Measurements from ENCODE around the gene ANKRD6. TPM values are rescaled to one million over a fixed set of nuclear protein-coding genes. Genes with fewer than 3 reads are reported as not detected.

The ANKRD6 gene
- total RNA-seq, 1 experiment from 2014 or later: 4.1 TPM

DNA sequence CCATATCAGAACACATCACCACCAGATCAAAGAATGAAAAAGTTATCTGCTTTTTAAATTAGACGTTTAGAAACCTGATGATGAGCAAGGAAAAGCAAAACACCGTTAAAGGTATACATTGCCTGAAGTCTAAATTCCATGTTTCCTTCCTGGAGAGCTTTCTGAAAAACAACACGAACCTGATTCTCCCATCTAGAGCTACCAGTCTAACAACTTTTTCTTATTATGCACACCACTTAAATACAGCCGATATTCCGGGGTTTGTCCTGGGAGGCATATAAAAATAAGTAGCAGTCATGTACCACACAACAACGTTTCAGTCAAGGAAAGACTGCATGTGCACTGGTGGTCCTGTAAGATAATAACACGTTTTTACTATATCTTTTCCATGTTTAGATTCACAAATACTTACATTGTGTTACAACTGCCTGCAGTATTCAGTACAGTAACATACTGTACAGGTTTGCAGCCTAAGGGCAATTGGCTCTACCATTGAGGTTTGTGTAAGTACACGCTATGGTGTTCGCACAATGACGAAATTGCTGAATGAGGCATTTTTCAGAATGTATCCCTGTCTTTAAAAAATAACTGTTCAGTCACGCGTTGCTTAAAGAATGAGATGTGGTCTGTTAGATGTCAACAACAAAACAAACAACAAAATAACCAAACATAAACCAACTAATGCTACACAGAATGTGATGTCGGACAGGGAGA is 224.7 kb downstream of the ANKRD6 start:
- no peak for DNase-seq (ENCODE audit: low read depth)

DNA sequence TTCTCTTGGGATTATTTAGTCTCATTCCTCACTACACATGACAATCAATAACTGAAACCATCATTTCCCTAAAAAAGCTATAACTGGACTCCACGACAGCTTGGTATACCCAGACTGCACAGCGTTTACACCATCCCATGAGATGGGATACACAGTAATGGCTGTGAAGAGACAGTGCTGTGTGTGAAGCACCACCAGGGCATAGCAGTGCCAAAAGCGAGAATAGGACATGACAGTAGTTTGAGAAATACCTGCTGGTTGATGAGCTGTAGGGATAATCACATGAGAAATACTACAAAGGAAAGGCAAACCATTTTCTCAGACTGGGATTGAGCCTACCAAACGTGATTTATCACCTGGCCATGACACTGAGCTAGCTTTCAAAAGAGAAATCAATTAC is 228.0 kb downstream of the ANKRD6 start:
- no peak for DNase-seq (ENCODE audit: low read depth)

DNA sequence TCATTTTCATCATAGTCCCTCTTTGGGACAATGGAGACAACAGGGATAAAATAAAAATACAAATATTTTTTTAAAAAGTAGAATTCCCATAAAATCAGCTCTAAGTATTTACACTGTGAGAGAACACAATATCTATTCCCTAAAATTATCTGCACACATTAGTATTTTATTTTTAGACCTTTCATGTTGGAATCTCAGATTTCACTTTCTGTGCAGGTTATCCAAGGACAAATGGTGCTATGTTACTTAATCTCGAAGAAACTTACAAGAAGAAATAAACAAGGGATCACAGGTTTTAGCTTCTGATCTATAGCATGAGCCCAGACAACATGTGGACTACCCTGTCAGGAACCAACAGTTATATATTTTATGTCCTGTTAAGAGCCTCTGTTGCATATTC is 228.6 kb downstream of the ANKRD6 start:
- no peak for DNase-seq (ENCODE audit: low read depth)

DNA sequence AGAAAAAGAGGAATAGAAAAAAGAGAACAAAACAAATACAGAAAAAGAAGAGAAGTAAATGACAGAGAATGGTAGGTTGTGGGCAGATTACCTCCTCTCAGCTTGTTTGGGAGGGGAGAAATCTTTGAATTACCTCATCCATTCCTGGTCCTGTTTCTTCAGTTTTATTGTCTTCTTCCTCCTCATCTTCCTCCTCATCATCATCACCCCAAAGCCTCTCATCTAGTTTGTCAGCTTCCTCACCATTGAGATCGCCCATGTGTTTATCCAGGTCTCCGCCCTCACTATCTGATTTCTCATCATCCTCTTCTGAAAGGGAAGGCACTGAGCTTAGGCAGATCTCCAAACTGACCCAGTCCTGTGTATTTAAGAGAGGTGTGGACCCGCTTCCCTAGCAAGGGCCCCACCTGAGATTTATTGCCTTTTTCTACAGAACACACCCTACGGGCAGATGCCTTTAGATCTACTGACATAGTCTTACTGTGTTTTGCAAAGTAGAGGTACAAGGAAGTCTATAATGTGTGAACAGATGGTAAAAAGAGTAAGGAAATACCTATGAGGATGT is 229.8 kb downstream of the ANKRD6 start:
- no peak for DNase-seq (ENCODE audit: low read depth)

DNA sequence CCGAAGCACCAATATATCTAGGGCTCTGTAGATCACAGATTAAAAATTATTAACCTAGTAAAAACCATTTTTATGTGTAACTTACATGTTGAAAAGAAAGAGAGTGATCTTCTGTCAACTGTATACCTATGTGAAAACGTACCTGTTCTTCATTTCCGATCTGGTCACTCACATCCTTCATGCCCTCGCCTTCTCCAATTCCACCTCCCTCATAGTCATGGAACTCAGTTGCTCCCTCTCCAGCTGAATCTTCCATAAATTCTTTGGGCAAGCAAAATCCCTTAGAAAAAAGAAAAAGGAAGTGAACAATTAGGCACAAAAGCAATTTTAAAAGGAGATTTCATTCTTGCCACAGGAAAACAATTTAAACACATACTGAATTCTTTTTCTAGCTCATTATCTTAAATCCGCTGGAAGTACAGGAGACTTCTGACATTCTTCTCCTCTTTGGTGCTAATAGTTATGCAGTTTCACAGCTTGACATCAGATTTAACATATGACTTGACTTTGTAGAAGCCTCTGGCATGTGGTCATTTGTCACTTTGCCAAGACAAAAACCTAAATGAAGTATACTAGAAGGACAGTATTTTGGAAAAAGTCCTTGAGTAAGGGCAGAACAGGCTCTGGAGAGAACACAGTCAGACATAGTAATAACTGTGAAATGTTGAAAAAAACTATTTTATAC is 235.1 kb downstream of the ANKRD6 start:
- DNase-seq (ENCODE audit: low read depth): no peak

DNA sequence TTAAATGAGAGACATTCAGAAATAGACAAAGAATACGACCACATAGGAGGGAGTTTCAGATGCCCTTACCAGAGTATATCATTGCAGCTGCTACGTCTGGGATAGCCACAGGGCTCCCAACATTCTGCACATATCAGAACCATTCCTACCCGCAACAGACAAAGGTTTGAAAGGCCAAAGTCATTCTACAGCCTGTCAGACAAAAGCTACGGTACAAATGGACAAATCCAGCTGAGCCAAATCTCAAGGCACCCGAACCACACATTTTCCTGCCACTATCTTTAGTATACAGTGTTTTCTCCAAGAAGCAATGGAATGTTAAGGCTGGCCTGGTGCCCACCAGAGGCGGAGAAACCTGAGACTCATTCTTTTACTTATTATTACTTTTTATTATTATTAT is 236.1 kb downstream of the ANKRD6 start:
- DNase-seq (ENCODE audit: low read depth): no peak

DNA sequence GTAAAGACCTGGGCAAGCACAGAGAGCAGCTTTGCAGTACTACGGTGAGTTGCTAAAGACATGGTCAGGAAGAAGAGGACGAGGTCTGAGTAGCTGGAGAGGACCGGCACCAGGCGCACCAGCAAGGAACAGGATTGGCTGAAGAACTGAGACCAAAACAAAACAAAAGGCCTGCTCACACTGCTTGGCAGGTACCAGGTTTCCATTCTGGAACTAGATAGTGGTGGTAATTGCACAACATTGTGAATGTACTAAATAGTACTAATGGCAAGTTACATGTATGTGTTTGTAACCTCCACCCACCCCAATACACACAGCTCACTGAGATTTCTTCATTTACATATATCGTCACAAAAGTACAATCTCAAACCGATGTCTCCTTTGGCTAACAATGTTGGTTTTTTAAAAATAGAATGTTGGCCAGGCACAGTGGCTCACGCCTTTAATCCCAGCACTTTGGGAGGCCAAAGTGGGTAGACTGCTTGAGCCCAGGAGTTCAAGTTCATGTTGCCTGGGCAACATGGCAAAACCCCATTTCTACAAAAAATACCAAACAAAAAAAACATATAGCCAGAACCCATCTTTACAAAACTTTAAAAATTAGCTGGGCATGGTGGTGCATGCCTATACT is 238.1 kb downstream of the ANKRD6 start:
- no peak for DNase-seq (ENCODE audit: low read depth)

DNA sequence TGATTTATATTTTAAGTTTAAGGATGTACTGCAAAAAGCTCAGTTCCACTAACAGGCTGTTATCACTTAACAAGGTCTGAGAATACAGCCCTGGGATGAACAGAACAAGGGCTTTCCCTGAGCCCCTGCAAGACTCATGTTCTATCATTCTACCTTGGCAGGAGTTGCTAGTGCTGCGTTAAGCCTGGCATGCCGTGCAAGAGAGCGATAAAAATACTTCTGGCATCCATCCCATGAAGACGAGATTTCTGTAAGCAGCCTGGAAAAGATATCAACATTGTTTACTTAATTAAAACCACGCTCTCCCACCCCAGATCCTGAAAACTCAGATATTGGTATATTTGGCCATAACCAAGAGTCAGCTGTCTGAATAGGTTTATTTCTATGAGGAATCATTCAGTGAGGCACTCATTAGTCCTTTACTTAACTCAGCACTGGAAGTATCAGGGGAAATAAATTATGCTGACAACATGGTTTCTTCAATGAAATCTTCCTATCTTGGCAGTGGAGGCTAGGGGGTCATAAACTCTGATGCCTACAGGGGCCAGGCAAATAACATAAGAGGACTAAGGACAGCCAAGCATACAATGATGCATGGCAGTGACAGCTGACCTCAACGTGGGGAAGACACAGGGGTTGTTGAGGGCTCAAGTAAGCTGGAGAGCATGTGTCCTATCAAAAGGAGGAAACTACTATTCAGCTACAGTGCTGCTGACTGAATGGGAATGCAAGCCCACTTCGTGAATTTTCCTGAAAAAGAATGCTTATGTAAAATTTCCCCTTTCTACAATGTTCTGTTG is 243.2 kb downstream of the ANKRD6 start:
- DNase-seq (ENCODE audit: low read depth): no peak

DNA sequence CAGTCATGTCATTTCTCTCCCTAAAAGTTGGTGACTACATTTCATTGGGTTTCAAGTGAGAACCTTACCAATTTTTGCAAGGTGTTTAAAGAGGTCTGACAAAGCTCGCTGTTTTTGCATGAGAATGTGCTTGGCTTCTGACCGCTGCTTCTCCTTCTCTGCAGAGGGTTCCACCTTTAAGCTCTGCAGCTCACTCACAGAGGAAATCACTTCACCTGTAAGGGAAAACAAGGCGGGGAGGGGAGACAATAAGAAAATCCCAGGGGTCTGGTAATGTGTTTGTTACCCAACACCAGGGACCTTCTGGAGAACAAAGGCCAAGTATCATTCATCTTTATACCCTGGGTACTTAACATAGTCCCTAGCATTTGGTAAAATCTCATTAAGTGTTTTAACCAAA is 245.6 kb downstream of the ANKRD6 start:
- no peak for DNase-seq (ENCODE audit: low read depth)

DNA sequence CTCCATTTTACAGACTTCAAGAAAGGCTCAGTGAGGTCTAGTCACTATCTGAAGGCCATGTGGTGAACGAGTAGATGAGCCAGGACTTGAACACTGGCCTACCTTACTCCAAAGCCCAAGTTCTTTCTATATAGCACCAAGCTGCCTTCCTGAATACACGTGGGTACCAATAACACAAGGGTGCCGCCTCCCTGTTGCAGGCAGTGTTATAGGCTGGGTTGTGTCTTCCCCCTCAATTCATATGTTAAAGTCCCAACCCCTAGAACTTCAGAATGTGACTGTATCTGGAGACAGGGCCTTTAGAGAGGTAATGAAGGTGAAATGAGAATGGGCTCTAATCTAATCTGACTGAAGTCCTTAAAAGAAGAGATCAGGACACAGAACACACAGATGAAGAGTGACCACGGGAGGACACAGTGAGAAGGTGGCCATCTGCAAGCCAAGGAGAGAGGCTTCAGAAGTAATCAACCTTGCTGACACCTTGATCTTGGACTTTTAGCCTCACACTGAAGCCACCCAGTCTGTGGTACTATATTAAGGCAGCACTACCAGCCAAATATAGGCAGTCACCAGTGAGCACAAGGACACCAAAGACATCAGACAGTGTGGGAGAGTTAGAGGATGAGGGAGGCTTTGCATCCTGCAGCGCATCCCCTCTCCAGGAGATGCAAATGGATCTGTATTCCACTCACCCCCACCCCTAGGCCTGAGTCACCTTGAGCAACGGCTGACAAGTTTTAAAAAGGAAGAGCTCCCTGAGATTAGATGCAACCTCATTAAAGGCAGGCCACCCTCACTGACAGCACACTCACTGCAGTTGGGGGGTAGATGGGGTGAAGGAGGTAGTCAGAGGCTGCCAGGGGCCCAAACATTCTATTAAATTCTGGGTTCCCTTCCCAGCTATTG is 246.5 kb downstream of the ANKRD6 start:
- no peak for DNase-seq (ENCODE audit: low read depth)

DNA sequence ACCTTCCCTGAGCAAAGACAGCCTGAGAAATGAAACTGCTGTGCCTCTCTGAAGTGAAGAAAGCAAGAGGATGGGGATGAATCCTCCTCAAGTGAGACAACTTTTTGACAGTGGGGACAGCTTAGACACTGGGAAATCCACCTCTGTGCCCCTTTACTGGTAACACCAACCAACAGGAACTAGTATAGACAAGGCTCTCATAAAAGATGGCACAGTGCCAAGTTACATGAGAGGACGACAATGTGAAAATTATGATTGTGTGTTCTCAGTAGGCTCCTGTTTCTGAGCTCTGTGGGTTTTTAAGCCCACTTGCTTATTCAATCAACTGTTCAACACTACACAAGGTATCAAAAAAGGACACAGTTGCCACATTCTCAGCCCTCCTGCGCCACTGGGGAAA is 247.2 kb downstream of the ANKRD6 start:
- DNase-seq (ENCODE audit: low read depth): no peak

DNA sequence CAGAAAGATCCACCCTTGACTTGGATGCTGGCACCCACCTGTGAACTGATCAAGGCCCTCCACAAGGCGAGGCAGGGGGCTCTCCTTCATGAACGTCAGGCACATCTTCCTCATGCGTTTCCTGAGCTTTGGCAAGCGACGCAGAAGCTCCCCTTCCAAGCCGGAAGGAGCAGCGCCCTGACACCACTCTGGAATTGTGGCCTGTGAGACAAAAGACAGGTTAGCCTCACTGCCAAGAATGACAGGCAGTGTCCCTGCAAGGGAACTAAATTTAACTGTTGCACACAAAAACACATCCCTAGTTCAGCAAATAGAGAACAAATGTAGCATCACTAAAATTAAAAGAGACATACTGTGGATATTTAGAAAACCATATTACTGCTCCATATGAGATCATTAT is 247.6 kb downstream of the ANKRD6 start:
- DNase-seq (ENCODE audit: low read depth): no peak

DNA sequence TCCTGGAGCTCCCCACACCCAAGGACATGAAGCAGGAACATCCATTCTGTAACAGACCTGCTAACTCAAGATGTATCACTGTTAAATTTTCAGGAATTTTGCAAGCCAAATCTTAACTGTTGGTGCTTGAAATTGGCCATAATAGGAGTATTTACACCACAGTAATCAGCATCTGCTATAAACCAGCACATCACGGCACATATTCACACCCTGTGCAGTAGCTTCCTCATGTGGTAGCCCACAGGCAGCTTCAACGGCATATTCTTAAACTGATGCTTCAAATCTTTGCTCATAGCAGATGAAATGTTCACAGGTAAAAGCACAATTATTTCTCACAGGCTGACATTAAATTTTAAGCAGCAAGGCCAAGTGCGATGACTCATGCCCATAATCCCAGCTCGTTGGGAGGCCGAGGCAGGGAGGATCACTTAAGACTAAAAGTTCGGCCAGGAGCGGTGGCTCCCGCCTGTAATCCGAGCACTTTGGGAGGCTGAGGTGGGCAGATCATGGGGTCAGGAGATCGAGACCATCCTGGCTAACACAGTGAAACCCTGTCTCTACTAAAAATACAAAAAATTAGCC is 249.1 kb downstream of the ANKRD6 start:
- no peak for DNase-seq (ENCODE audit: low read depth)

DNA sequence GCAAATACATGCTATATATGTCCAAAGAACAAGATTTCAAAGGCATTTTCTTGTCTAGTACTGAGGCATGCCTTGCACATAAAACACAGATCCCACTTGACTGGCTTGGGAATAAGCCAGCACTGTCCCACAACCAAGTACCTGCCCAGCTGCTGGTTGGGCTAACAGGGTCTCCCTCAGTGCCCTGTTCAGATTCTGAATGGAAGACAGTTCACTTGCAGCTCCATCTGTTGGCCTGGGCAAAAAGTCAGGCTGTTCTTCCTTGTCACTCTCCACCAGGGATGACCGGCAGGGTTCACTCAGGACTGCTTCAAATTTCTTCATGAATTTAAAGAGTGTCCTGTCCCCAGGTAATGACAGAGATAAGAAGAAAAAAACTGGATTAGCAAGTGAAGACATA is 250.0 kb downstream of the ANKRD6 start:
- no peak for DNase-seq (ENCODE audit: low read depth)

Other genes starting within 250 kb of the ANKRD6 start
- not detected in 2 replicates for gene GABRR1, start 215.8 kb upstream of the ANKRD6 start, total RNA-seq (2014; rRNA removed; shearing (Covaris generic))
- not detected in 2 replicates for gene GABRR2, start 117.9 kb upstream of the ANKRD6 start, total RNA-seq (2014; rRNA removed; shearing (Covaris generic))
- gene UBE2J1, start 80.4 kb upstream of the ANKRD6 start, total RNA-seq (2014; rRNA removed; shearing (Covaris generic)): 19.5 and 24.7 TPM in 2 replicates
- gene RRAGD, start 20.9 kb upstream of the ANKRD6 start, total RNA-seq (2014; rRNA removed; shearing (Covaris generic)): 8.8 and 9.4 TPM in 2 replicates
- gene LYRM2, start 205.6 kb downstream of the ANKRD6 start, total RNA-seq (2014; rRNA removed; shearing (Covaris generic)): 17.5 and 31.2 TPM in 2 replicates